GM18502 (cell line): ENCODE data around the gene HRG.

ENCODE experiments used
- ATAC-seq: cut with Tn5 transposase; IDR thresholded peaks from one replicate; pipeline ENCODE4 v1.9.1; 2021; ENCODE audit warnings: mild to moderate bottlenecking; ENCODE audit not compliant: unreplicated experiment, poor library complexity

HRG gene

DNA sequence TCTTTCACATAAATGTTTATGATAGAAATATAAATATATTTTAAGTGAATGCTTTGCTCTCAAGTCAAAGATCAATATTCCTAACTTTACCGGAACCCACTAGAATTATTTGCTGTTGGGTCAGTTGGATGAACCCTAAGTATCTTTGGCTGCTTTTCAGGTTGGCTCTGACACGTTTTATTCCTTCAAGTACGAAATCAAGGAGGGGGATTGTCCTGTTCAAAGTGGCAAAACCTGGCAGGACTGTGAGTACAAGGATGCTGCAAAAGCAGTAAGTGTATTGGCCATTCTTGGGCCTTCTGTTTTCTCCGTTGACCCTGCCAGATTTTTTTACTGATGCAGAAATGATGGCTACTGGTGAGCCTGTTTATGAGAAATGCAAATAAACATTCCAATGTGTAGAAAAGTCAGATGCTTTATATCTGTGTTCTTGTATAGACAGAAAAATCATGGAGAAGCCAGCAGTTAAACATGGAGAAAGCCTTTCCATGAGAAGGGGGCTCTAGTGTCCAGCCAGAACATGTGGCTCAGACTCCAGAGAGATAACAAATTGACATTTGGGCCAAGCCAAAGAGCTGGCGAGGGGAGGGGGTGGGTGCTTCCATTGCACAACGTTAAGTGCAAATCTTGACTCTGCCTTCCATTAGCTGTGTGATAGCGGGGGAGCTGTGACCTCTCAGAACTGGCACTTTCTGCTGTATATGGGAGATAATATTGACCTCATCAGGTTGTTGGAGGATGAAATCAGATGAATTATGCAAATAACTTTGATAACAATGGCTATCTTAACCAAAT lies 54.3 kb downstream of the HRG start:
- no peak for ATAC-seq

GRCh38 chr3:186722457-186722856 lies 56.6 kb downstream of the HRG start:
- no peak for ATAC-seq

- no peak for ATAC-seq
Measured at GRCh38 chr3:186724911-186725310, 59.1 kb downstream of the HRG start.
